Stimulated activated CD4-positive, alpha-beta T cell treated with anti-CD3 and anti-CD28 coated beads, Interleukin-15, amount 100 ng/mL, for 24 hours (primary cell): ENCODE results near the gene TRMO.

Source experiments
- DNase-seq: peaks from one replicate; pipeline ENCODE4 v3.0.0-alpha.2; 2020

TRMO gene

DNA sequence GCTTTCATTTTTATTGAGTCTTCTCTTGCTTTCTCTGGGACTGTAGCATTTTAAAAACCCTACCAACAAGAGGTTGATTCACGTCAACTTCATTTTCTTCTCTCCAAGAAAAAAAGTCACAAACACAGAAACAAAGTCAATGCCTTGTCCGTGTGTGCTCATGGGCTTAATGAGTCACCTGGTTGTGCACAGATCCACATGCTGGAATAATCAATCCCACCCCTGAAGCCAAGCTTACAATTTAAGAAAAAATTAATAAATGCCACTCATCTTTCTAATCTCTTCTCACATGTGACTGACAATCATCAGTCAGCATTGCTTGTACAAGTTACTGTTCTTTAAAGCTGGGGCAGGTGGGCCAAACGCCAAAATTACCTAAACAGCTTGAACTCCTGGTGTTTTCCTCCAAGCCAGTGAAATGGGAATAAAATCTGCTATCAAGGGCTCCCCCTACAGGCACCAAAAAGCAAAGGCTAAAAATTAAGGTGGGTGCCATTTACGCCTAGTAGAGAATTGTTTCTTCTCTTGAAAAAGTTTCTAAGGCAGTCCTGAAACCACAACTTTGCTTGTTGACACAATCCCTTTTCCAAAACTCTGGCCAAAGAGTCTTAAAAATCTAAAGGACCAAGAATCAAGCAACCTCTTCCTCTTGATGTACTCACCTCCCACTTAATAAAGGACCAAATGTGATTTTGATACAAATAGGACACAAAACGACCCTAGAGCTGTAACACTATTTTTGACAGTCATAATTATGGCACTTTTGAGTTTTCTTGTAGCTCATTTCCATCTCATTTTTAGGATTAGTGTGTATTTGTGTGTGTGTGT is 21.3 kb downstream of the TRMO start:
- no peak for DNase-seq

- no peak for DNase-seq
Observed at GRCh38 chr9:97900103-97900737, 22.1 kb downstream of the TRMO start.

DNA sequence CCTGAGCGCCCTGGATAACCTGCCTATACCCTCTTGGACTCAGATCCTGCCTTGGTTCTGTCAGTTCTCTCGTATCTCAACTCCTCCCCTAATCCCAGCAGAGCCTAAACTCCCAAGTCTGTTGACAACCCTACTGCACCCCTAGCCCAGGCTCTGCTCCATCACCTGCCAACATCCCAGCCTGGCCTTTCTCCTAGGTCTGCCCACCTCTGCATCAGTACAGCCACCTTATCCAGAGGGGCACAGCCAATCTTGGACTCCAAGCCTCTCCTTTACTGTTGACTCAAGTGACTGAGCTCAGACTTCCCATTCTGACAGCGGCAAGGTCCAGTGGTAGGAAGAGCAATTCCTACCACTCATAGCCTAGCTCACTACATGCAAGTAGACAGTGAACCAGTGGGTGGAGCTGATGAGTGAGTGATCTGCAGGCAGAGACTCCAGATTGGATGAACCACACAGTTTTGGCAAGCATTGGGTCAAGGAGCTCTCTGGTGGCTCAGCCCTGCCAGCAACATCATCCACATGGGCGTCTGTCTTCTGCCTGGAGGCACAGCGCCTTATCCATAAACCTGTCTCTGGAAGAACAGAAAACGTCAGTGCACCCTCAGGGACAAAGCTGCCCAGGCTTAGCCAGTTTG is 26.5 kb downstream of the TRMO start:
- DNase-seq = peak; percentile 24

DNA sequence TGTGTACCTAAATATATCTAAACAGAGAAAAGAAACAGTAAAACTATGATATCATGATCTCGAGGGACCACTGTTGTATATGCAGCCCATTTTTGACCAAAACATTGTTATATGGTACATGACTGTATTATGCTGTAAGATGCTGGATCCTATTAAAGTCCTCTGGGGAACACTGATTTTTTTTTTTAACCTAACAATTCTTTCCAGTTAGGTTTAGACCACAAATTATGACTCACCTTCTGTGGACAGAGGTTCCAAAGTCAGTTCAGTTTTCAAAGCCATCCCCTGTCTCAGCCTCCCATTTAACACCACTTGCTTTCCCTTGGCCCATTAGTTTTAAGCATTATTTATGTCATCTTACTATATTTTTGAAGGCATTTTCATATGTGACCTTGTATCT is 27.1 kb downstream of the TRMO start:
- no peak for DNase-seq

DNA sequence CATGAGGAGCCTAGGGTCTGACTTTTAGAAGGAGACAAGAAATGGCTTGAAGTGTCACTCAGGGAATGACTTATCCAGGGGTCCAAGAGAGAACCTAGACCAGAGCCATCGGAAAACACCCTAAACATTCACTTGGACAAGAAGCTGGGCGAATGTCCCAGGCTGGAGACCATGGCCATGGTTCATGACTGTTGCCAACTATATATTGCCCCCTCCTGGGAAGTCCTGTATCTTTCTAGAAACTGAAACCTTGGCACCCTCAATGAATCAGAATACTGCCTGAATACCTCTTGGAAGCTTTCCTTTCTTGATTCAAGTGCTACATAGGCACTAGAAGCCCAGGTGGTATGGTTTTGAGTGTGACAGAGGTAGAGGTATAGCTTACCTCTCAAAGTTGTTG is 29.9 kb downstream of the TRMO start:
- DNase-seq = no peak

DNA sequence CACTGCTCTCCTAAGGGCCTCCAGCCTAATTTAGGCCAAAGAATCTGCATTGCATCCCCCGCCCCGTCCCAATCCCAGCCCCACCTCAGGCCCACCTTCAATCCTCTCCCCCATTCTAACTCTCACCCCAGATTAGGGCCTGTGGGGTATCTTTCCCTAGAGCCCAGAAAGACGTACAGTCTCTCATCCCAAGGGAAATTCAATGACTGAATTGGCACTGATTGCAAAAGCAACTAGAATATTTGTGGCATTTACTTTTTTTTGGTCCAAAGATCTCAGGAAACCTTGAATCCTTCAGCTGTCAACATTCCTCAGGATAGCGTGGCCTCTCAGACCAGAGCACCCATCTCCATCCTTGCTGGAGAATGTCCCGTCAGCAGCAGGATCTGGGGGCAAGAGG is 30.6 kb downstream of the TRMO start:
- DNase-seq = no peak

DNA sequence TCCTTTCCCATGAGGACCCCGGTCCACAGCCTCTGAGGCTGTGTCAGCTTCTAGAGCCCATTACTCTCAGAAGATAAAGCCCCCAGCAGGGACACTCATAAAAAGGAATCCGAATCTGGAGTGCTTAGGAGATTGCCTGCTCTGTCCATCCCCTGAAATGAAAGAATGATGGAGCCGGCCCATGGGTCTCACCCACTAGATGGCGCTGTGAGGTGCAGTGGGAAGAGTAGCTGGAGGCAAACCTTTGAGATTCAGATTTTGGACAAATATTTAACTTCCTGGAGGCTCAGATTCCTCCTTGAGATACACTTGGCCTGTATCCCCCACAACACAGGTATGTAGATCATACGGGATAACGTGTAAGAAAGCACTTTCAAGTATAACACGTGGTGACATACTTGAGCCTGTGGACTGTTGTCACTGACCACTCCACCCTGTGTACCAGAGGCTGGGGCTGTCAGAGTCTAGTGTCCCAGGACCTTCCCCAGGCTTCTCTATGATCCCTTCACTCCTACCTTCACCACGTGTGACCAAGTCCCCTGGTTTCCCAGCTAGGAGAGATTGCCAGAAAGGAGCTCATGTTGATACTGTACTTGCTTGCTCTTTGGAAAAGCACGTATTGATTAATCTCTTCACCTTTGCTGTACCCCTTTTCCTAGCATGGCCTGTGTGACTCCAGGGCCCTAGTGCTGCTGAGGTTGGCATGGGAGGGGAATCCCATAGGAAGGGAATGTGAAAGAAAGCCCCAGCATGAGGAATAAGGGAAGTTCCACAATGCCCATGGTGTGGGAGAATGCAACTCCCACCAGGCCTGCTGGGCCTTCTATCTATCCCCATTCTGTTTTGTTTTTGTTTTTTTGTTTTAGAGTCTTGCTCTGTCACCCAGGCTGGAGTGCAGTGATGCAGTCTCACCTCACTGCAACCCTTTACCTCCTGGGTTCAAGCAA is 32.1 kb downstream of the TRMO start:
- DNase-seq = peak; percentile 76

DNA sequence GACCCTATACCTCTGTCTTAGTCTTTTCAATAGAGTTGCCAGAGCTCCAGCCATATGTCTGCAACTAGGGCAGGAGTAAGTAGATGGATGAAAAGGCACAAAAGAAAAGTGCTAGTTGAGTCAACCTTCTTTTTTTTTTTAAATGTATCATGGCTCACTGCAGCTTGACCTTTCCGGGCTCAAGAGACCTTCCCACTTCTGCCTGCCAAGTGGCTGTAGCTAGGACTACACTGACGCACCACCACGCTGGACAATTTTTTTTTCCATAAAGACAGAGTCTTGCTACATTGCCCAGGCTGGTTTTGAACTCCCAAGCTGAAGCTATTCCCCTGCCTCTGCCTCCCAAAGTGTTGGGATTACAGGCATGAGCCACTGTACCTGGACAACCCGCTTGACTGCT is 42.0 kb downstream of the TRMO start:
- no peak for DNase-seq

DNA sequence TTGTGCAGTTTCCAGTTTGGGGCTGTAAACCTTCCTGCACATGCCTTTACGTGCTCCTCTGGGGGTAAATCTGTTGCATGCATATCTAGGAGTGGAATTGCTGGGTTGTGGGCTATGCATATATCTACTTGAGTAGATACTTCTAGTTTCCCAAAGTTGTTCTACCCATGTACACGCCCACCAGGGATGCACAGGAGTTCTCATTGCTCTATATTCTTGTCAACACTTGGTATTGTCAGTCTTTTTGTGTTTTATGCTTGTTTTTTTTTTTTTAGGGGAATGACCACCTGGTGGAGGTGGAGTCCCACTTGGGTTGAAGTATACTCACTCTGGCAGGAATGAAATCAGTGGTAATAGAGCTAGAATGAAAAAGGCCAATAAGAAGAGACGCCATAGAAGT is 46.2 kb downstream of the TRMO start:
- DNase-seq = no peak

DNA sequence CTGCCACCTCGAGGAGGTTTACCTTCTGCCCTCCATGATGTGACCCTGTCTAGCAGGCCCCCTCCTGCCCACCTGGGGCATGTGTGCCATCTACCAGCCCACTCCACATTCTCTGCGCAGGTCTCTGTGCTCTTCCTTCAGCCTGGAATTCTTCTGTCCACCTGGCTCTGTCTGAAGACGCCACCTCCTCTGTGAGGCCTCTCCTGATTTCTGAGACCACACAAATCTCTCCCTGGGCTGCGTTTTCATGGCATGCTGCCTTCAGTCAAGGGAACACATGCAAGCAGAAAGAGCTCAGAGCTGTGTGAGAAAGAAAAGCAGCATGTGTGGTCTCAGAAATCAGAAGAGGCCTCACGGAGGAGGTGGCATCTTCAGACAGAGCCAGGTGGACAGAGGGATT is 47.2 kb downstream of the TRMO start:
- no peak for DNase-seq

- no peak for DNase-seq
Observed at GRCh38 chr9:97874624-97875023, 47.7 kb downstream of the TRMO start.

DNA sequence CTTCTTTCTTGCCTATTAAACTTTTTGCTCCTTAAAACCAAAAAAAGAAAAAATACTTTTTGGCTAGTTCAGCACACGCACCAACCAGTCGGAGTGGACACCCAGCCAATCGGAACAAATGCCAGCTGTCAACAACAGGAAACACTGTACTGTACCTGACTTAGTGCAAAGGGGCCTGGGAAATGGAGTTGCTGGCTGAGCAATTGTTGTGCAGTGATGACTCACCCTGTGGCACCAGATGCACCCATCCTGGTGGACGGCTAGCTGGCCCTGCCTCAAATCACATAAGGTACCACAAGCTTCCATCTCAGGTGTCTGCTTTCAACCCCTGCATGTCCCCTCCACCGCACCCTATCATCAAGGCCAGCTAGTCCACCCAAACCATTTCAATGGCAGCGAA is 48.4 kb downstream of the TRMO start:
- no peak for DNase-seq

- no peak for DNase-seq
Observed at GRCh38 chr9:97873425-97873824, 48.9 kb downstream of the TRMO start.

GRCh38 chr9:97868859-97869258 is 53.4 kb downstream of the TRMO start:
- DNase-seq = no peak

DNA sequence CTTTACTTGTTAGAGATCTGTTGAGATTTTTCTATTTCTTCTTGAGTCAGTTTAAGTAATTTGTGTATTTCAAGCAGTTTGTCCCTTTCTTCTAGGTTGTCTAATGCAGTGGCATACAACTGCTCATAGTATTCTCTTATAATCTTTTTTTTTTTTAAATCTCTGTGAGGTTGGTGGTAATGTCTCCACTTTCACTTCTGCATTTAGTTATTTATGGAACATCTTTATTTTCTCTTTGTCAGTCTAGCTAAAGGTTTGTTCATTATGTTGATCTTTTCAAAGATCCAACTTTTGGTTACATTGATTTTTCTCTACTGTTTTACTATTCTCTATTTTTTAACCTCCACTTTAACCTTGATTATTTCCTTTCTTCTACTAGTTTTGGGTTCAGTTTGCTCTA is 55.5 kb downstream of the TRMO start:
- DNase-seq = no peak

DNA sequence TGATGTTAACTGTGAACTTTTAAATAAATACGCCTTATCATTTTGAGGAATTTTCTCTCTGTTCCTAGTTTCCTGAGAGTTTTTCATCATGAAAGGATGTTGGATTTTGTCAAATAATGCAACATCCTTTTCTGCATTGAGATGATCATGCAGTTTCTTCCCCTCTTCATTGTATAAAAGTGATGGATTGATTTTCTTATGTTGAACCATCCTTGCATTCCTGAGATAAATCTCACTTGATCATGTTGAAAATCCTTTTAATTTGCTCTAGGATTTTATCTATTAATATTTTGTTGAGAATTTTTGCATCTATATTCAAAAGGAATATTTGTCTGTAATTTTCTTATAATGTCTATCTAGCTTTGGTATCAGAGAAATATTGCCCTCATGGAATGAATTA is 56.0 kb downstream of the TRMO start:
- no peak for DNase-seq

- no peak for DNase-seq
Observed at GRCh38 chr9:97864396-97864795, 57.9 kb downstream of the TRMO start.

DNA sequence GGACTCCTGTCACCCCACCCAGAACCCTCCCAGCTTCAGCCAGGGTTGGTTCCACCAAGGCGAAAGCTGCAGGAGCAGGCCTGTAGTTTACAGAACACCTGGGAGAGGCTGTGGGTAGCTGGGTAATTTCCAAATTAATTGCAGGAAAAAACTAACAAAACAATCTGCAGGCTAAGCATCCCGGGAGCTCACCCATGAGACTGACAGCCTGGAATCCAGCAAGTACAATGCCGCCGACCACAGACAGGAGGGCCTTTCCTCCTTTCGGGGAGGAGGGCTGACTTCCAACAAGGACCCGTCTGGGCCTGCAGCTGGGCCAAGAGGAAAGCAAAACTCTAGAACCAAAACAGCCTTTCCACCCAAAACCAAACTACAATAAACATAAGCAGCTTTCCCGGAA is 59.0 kb downstream of the TRMO start:
- no peak for DNase-seq

GRCh38 chr9:97861148-97861475 is 61.2 kb downstream of the TRMO start:
- no peak for DNase-seq

DNA sequence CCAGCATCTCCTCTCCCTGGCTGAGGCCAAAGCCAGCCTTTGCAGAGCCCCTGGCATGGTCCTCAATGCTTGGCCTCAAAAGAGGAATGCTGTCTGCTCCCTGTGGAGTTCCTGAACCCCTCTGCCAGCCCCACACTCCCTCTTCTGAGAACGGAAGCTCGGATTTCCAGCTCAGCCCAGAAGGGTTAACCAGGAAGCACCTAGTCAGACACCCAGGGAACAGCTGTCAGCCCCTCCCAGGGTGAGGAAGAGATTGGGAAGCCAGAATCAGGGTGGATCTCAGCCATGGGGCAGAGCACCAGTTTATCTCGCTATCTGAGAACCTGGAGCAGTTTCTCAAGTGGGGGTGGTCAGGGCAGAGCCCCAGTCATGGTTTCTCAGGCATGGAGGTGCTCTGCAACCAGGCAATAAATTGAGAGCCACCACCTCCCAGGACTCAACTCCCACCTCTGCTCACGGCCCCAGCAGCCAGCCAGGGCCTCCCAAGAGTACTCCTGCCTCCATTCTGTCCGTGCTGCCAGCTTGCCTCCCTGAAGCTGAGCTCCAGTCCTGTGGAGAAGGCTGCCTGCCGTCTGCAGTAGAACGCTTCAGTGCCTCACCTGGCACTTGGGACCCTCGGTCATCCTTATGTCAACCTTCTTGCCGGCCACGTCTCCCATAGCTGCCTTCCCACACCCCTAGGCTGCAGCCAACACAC is 61.7 kb downstream of the TRMO start:
- DNase-seq = no peak

- DNase-seq = no peak
Observed at GRCh38 chr9:97859346-97859745, 63.0 kb downstream of the TRMO start.

DNA sequence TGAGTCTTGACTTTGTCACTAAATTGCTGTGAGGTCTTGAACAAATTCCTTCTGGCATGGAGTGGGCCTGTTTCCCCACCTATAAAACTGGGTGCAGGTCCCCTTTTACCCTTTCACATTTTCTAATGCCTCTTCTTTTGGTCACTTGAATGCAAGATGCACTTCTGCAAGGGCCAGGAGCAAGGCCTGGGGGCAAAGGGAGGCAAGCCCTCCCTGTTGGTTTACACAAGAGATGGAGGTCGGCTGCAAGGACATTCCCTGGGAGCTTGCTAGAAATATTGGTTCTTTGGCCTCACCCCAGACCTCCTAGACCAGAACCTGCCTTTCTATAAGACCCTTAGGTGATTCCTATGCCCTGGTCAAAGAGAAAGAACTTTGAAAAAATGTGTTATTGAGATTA is 63.5 kb downstream of the TRMO start:
- no peak for DNase-seq

- DNase-seq = peak; percentile 22
Observed at GRCh38 chr9:97858393-97858713, 63.9 kb downstream of the TRMO start.
